SU-DHL-6 (cell line): Measurements from ENCODE around the gene GABRA4.

ENCODE experiments used
- H2AFZ ChIP-seq: fragments of 200-600 bp; sonication (generic); 2 replicates; pipeline ENCODE4 v1.6.1; 2014; ENCODE audit warnings: low read depth, mild to moderate bottlenecking, moderate library complexity, mixed read lengths, antibody characterized with exemption, low read length; ENCODE audit not compliant: severe bottlenecking
- H3F3A ChIP-seq: fragments of 200-600 bp; shearing (Covaris generic); 2 replicates; pipeline ENCODE4 v1.6.0; 2016; ENCODE audit warnings: antibody characterized with exemption, mild to moderate bottlenecking; ENCODE audit not compliant: insufficient read depth
- H3K27ac ChIP-seq: fragments of 200-600 bp; sonication (generic); 2 replicates; pipeline ENCODE4 v1.5.1; 2016; ENCODE audit warnings: low read depth, mild to moderate bottlenecking, low read length, moderate library complexity, mixed read lengths
- H3K27me3 ChIP-seq: fragments of 200-600 bp; sonication (generic), shearing (Covaris generic); 2 replicates; pipeline ENCODE4 v1.6.0; 2014; ENCODE audit warnings: mild to moderate bottlenecking, low read length
- H3K36me3 ChIP-seq: fragments of 200-600 bp; sonication (generic); 2 replicates; pipeline ENCODE4 v1.6.1; 2014; ENCODE audit warnings: mild to moderate bottlenecking, low read length, mixed read lengths
- H3K4me2 ChIP-seq: fragments of 300-600, 200-600 bp; shearing (Covaris generic), sonication (generic); 2 replicates; pipeline ENCODE4 v1.6.0; 2014; ENCODE audit warnings: low read length, low read depth, mild to moderate bottlenecking; ENCODE audit not compliant: poor library complexity, severe bottlenecking
- H3K4me3 ChIP-seq: fragments of 200-600 bp; sonication (generic); 2 replicates; pipeline ENCODE4 v1.5.1; 2014; ENCODE audit warnings: antibody characterized with exemption, low read length, mild to moderate bottlenecking, mixed read lengths; ENCODE audit not compliant: insufficient read depth, poor library complexity, severe bottlenecking
- H3K79me2 ChIP-seq: fragments of 200-600 bp; sonication (generic); 2 replicates; pipeline ENCODE4 v1.6.1; 2014; ENCODE audit warnings: mild to moderate bottlenecking, low read length, moderate library complexity; ENCODE audit not compliant: insufficient read depth
- H3K9ac ChIP-seq: fragments of 200-600 bp; sonication (generic); 2 replicates; pipeline ENCODE4 v1.7.0; 2014; ENCODE audit warnings: mild to moderate bottlenecking, low read length
- H3K9me2 ChIP-seq: fragments of 200-600 bp; sonication (generic); replicated peaks from 2 replicates; pipeline ENCODE4 v1.6.1; 2014; ENCODE audit warnings: low read length; ENCODE audit not compliant: insufficient read depth
- H3K9me3 ChIP-seq: fragments of 200-600 bp; sonication (generic); 2 replicates; pipeline ENCODE4 v1.6.1; 2014; ENCODE audit warnings: low read length, mixed read lengths; ENCODE audit not compliant: insufficient read depth
- H4K20me1 ChIP-seq: fragments of 200-600 bp; sonication (generic); 2 replicates; pipeline ENCODE4 v1.6.1; 2014; ENCODE audit warnings: low read depth, mild to moderate bottlenecking, antibody characterized with exemption, low read length, moderate library complexity, mixed read lengths
- EZH2phosphoT487 ChIP-seq: fragments of 200-600 bp; sonication (generic), shearing (Covaris generic); conservative IDR thresholded peaks from 2 replicates; pipeline ENCODE4 v1.6.1; 2018; ENCODE audit warnings: mild to moderate bottlenecking, antibody characterized with exemption, low read length, moderate library complexity, mixed read lengths
- TF ChIP-seq, protein P1 (sequence below): fragments of 200-600 bp; sonication (generic); IDR thresholded peaks from one replicate; pipeline ENCODE4 v1.5.1; 2017; ENCODE audit warnings: antibody characterized with exemption, mild to moderate bottlenecking, low read length, moderate library complexity; ENCODE audit not compliant: insufficient read depth, poor library complexity, severe bottlenecking

Gene GABRA4

DNA sequence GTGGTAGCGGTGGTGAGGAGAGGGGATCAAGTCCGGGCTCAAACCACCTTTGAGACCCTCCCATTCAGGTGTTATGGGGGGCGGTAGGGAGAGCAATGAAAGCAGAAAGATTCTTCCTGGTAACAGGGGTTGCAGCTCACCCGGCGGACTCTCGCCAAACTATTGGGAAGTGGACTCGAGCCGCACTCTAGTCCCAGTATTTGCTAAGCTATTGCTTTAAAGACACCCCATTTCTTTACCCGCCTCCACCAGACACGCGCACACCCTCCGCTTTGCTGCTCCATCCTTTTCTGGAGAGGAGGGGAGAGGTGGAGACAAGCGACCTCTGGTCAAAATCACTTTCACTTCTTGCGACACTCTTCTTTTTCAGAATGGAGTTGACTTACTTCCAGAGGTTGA lies 625 bp upstream of the GABRA4 start:
- no peaks in the 10 kb centered on the region for H4K20me1 ChIP-seq
- no peak overlapping the region for H3K9ac ChIP-seq
- no peak overlapping the region for H3K4me2 ChIP-seq
- H3K9me2 ChIP-seq: no peaks in the 10 kb centered on the region; the same call in 1 of the 2 replicates
- no peaks in the 10 kb centered on the region for H3K36me3 ChIP-seq
- H3F3A ChIP-seq: no peaks in the 10 kb centered on the region
- H3K27ac ChIP-seq: no peak overlapping the region
- H3K9me3 ChIP-seq: no peaks in the 10 kb centered on the region
- TF ChIP-seq, protein P1, sequence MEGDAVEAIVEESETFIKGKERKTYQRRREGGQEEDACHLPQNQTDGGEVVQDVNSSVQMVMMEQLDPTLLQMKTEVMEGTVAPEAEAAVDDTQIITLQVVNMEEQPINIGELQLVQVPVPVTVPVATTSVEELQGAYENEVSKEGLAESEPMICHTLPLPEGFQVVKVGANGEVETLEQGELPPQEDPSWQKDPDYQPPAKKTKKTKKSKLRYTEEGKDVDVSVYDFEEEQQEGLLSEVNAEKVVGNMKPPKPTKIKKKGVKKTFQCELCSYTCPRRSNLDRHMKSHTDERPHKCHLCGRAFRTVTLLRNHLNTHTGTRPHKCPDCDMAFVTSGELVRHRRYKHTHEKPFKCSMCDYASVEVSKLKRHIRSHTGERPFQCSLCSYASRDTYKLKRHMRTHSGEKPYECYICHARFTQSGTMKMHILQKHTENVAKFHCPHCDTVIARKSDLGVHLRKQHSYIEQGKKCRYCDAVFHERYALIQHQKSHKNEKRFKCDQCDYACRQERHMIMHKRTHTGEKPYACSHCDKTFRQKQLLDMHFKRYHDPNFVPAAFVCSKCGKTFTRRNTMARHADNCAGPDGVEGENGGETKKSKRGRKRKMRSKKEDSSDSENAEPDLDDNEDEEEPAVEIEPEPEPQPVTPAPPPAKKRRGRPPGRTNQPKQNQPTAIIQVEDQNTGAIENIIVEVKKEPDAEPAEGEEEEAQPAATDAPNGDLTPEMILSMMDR: no peak
- TF ChIP-seq EZH2phosphoT487: no peak
- no peak overlapping the region for H3K4me3 ChIP-seq
- H3K79me2 ChIP-seq: no peaks in the 10 kb centered on the region
- H3K27me3 ChIP-seq: no peaks in the 10 kb centered on the region
- no peak overlapping the region for H2AFZ ChIP-seq

DNA sequence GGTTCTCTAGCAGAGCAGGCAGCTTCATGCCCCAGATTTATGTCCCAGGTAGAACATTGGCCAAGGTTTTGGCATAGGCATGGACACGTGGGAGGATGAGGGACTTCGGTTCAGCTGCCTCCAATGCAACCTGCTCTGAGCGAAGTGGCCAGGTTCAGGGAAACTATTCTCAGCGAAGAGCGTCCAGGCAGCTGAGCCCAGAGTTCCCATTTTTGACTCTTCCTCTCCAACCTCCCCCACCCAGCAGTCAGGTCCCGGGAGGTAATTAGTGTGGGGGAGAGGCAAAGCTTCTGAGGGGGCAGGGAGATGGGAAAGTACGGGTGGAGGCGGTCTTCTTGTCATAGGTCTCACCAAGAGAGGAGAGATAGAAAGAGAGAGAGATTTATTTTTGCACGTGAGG lies 1.0 kb downstream of the GABRA4 start:
- no peaks in the 10 kb centered on the region for H3K9me3 ChIP-seq
- H3K27me3 ChIP-seq: no peaks in the 10 kb centered on the region
- H3F3A ChIP-seq: no peaks in the 10 kb centered on the region
- H3K9me2 ChIP-seq: no peaks in the 10 kb centered on the region; the same call in 1 of the 2 replicates
- no peak overlapping the region for H2AFZ ChIP-seq
- TF ChIP-seq, protein P1: no peak
- TF ChIP-seq EZH2phosphoT487: no peak
- H4K20me1 ChIP-seq: no peaks in the 10 kb centered on the region
- H3K4me2 ChIP-seq: no peak overlapping the region
- H3K4me3 ChIP-seq: no peak overlapping the region
- no peak overlapping the region for H3K27ac ChIP-seq
- H3K79me2 ChIP-seq: no peaks in the 10 kb centered on the region
- H3K36me3 ChIP-seq: no peaks in the 10 kb centered on the region
- H3K9ac ChIP-seq: no peak overlapping the region

DNA sequence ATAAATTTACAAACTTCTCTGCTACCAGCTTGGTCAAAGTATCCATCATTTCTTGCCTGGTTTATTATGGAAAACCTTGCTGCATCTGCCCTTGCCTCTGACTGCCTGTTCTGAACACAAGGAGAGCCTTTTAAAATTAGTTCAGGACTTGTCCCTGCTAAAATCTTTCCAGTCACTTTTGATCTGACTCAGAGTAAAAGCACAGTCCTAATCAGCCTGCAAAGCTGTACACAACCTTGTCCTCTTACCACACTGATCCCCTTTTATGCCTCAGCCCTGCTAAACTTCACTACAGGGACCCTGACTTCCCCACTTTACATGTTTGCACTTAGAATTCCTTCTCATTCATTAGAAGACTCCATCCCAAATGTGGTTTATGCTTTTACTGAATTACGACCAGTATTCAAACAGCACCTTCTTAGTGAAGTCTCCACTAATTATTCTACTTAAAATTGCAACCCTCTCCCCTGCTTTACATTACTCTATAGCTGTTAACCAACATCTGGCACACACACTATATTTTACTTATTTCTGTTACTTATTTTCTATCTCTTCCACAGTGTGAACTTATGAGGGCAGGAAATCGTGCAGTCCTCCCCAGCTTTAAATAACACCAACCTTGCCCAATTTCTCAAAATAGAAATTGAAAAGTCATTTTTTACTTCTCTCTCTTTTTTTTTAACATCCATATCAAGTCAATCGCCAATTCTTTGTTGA lies 6.3 kb downstream of the GABRA4 start:
- H3K4me2 ChIP-seq: no peak overlapping the region
- H3K9me2 ChIP-seq: no peaks in the 10 kb centered on the region; the same call in 1 of the 2 replicates
- no peak overlapping the region for H3K4me3 ChIP-seq
- H3K79me2 ChIP-seq: no peaks in the 10 kb centered on the region
- no peak overlapping the region for H3K27ac ChIP-seq
- no peaks in the 10 kb centered on the region for H3F3A ChIP-seq
- no peak overlapping the region for H2AFZ ChIP-seq
- H4K20me1 ChIP-seq: no peaks in the 10 kb centered on the region
- no peak for TF ChIP-seq EZH2phosphoT487
- TF ChIP-seq, protein P1: no peak
- no peaks in the 10 kb centered on the region for H3K9me3 ChIP-seq
- H3K36me3 ChIP-seq: no peaks in the 10 kb centered on the region
- no peak overlapping the region for H3K9ac ChIP-seq
- no peaks in the 10 kb centered on the region for H3K27me3 ChIP-seq
